Measurements from ENCODE around the gene CDCA7L.
A peak's percentile ranks its signal among the peaks of the same experiment; 100 is the strongest.

The CDCA7L gene, protein sequence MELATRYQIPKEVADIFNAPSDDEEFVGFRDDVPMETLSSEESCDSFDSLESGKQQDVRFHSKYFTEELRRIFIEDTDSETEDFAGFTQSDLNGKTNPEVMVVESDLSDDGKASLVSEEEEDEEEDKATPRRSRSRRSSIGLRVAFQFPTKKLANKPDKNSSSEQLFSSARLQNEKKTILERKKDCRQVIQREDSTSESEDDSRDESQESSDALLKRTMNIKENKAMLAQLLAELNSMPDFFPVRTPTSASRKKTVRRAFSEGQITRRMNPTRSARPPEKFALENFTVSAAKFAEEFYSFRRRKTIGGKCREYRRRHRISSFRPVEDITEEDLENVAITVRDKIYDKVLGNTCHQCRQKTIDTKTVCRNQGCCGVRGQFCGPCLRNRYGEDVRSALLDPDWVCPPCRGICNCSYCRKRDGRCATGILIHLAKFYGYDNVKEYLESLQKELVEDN

GRCh38 chr7:21945454-21946221 lies at the start of gene CDCA7L:
TSS of gene CDCA7L (minus strand) at chr7:21945899. CDS start at chr7:21945804, 95 bp downstream.
- in situ Hi-C loops (cut with HindIII; ENCODE audit: low sequenced_read_pairs), result no loop called here
- DNase-seq (ENCODE audit: low read depth), result peak; percentile 32
- TF ChIP-seq CTCF (IDR thresholded peaks at IDR 0.05; ENCODE audit: low read depth, low read length, missing control alignments), result no peak
- H3K4me3 ChIP-seq (ENCODE audit: low read depth, low read length), result peak within 1 kb of the TSS; percentile 65

DNA sequence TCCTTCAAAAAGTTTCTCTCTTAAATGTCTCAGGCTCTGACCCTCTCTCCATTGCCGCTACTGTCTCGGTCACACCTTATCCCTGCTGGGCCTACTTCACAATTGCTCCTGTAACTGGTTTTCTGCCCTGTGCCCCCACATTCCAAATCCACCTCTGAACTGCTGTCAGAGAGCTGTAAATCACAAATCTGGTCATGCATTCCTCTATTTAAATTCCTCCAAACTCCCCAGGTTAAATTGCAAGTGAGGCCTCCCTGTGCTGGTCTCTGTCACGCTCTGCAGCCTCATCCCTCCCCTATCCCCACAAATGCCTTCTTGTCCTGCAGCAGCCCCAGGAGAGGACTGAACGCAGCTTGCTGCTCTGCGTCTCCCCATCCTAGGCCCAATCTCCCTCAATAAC lies 40.4 kb upstream of the CDCA7L start:
- no peak for DNase-seq (ENCODE audit: low read depth)
- no peak for TF ChIP-seq CTCF (IDR thresholded peaks at IDR 0.05; ENCODE audit: low read depth, low read length, missing control alignments)
- in situ Hi-C loops (cut with HindIII; ENCODE audit: low sequenced_read_pairs), result loop anchor here (5.0 kb wide), 1 partner anchor 81 kb away; no protein-coding TSS in a partner anchor
- no peak overlapping the region for H3K4me3 ChIP-seq (ENCODE audit: low read depth, low read length)

DNA sequence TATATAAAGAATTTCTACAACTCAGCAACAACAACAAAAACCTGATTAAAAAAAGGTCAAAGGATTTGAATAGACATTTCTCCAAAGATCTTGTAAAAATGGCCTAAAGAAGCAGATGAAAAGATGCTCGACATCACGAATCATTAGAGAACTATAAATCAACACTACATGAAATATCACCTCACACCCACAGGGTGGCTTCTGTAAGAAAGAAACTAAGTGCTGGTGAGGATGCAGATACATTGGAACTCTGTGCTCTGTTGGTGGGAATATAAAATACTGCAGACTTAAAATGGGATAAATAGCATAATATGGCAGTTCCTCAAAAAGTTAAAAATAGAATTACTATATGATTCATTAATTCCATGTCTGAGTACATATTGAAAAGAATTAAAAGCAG lies 38.3 kb upstream of the CDCA7L start:
- H3K4me3 ChIP-seq (ENCODE audit: low read depth, low read length), result no peak overlapping the region
- in situ Hi-C loops (cut with HindIII; ENCODE audit: low sequenced_read_pairs), result no loop called here
- no peak for TF ChIP-seq CTCF (IDR thresholded peaks at IDR 0.05; ENCODE audit: low read depth, low read length, missing control alignments)
- no peak for DNase-seq (ENCODE audit: low read depth)

- DNase-seq (ENCODE audit: low read depth), result no peak
- in situ Hi-C loops (cut with HindIII; ENCODE audit: low sequenced_read_pairs), result no loop called here
These were observed 37.4 kb upstream of the CDCA7L start for GRCh38 chr7:21983056-21983455.

DNA sequence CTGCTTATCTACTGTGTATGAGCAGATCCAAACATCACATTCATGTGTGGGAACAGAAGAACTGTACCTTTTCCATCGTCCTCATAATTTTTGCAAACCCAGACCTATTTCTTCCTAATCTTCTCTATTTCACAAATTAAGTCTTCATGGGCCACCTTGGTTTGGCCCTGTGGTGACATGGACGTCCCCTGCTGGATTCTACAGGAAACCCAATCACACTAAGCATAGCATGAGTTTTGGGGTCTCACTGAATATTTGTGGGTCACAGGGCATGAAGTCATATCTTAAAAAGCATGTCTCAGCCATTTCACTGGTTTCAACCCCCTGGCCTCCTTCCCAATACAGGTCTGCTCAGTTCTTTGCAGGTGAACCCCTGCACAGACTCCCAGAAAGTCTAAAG lies 35.8 kb upstream of the CDCA7L start:
- in situ Hi-C loops (cut with HindIII; ENCODE audit: low sequenced_read_pairs), result no loop called here
- TF ChIP-seq CTCF (IDR thresholded peaks at IDR 0.05; ENCODE audit: low read depth, low read length, missing control alignments), result no peak
- no peak overlapping the region for H3K4me3 ChIP-seq (ENCODE audit: low read depth, low read length)
- no peak for DNase-seq (ENCODE audit: low read depth)

More at GRCh38 chr7:21983056-21983455, 37.4 kb upstream of the CDCA7L start:
- TF ChIP-seq CTCF (IDR thresholded peaks at IDR 0.05; ENCODE audit: low read depth, low read length, missing control alignments), result no peak
- H3K4me3 ChIP-seq (ENCODE audit: low read depth, low read length), result no peak overlapping the region

GRCh38 chr7:21980926-21981500 lies 35.3 kb upstream of the CDCA7L start:
- H3K4me3 ChIP-seq (ENCODE audit: low read depth, low read length), result no peak overlapping the region
- no peak for TF ChIP-seq CTCF (IDR thresholded peaks at IDR 0.05; ENCODE audit: low read depth, low read length, missing control alignments)
- in situ Hi-C loops (cut with HindIII; ENCODE audit: low sequenced_read_pairs), result no loop called here
- DNase-seq (ENCODE audit: low read depth), result no peak
